GM21390 (cell line): ENCODE results near the gene TFR2.
"Not testable (repeated sequence)": the region's sequence is repeated elsewhere in the genome, so short reads cannot be mapped to it uniquely, and the experiment has no call there.

Experiments used
- ATAC-seq: cut with Tn5 transposase; IDR thresholded peaks from one replicate; pipeline ENCODE4 v1.9.1; 2021; ENCODE audit not compliant: unreplicated experiment

TFR2 gene

GRCh38 chr7:100678291-100678984, 37.1 kb upstream of the TFR2 start:
- ATAC-seq, result no peak

DNA sequence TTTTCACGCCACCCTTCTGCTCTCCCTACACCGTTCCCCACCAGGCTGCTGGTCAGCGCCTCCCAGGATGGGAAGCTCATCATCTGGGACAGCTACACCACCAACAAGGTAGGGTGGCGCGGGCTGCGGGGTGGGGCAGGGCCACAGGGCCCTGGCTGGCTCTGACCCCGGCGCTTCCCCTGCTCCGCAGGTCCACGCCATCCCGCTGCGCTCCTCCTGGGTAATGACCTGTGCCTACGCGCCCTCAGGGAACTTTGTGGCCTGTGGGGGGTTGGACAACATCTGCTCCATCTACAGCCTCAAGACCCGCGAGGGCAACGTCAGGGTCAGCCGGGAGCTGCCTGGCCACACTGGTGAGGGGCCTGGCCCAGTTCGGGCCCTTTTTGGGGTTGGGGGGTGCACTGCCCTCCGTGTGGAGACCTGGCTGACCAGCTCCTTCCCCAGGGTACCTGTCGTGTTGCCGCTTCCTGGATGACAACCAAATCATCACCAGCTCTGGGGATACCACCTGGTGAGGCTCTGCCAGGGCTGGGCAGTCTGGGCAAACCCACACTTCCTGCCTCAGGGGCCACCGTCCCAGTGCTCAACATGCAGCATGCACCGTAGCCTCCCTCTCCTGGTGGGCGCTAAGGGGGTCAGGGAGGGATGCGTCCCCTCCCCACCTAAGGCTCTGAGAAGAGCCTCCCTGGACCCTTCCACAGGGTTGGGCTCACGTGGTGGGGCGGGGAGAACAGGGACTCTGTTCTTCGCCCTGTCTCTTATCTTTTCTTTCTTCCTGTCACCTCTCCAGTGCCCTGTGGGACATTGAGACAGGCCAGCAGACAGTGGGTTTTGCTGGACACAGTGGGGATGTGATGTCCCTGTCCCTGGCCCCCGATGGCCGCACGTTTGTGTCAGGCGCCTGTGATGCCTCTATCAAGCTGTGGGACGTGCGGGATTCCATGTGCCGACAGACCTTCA, 36.2 kb upstream of the TFR2 start:
- ATAC-seq, result no peak

DNA sequence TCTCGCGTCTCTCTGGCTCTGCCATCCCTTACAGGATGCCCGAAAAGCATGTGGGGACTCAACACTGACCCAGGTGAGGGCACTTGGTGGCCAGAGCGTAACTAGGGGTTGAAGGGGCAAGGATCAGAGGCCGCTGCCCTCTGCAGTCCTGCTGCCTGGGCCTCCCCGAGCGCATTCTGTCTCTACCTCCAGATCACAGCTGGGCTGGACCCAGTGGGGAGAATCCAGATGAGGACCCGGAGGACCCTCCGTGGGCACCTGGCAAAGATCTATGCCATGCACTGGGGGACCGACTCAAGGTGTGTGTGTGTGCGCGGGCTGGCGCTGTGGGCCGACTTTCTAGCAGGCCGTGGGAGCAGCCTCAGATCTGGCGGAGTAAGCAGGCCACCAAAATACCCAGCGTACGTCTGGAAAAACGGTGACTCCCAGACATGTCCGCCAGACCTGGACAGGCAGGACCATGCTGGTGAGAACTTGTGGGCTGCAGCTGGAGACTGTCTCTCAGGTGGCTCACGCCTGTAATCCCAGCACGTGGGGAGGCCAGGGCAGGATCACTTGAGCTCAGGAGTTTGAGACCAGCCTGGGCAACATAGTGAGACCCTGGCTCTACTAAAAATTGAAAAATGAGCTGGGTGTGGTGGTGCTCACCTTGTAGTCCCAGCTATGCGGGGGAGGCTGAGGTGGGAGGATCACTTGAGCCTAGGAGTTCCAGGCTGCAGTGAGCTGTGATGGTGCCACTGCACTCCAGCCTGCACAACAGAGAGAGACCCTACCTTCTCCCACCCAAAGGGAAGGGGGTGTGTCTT, 35.4 kb upstream of the TFR2 start:
- ATAC-seq, result no peak

GRCh38 chr7:100675581-100676350, 34.4 kb upstream of the TFR2 start:
- no peak for ATAC-seq

DNA sequence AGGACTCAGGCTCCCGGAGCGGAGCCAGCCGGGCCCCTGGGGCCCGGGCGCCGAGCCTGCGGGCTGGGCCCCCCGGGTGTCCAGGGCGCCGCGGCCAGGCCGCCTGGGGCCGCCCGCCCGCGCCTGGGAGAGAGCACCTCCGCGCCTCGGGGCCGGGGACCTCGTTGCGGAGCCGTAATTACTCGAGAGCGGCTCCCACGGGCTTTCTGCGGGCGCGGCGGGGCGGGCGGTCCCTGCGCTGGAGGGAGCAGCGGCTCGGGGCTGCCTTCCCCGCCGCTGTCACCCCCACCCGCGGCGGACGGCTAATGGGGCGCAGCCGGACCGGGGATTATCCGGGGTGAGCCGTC, 33.7 kb upstream of the TFR2 start:
- ATAC-seq, result no peak

GRCh38 chr7:100674411-100675104, 33.2 kb upstream of the TFR2 start:
- ATAC-seq, result no peak

DNA sequence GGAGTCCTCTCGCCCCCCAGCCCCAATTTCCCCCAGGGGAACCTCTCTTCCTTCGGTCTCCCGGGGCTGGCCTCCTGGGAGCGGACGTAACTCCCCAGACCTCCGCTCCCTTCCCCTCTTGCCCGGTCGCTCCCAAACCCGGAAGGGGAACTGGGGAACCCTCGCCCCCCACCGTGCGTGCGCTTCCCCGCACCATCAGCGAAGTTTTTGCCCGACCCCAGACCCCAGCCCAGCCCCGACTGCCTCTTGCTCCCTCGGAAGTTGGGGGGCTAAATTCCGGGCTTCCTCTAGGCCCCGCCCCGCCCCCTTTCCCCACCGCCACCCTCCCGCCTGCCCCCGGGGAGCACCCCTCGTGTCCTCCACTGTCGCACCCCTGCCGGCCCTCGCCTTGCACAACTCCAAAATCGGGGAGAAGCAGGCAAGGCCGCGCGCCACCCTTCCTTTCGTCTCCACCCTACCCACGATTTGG, 32.6 kb upstream of the TFR2 start:
- ATAC-seq, result no peak

GRCh38 chr7:100673302-100673941, 32.1 kb upstream of the TFR2 start, which contains the start of gene GNB2:
Gene GNB2 (plus strand): TSS chr7:100673740. CDS start chr7:100676266, 2,526 bp downstream.
- peak; percentile 56 for ATAC-seq

- no peak for ATAC-seq
These were observed 30.3 kb upstream of the TFR2 start for GRCh38 chr7:100671353-100672327.

DNA sequence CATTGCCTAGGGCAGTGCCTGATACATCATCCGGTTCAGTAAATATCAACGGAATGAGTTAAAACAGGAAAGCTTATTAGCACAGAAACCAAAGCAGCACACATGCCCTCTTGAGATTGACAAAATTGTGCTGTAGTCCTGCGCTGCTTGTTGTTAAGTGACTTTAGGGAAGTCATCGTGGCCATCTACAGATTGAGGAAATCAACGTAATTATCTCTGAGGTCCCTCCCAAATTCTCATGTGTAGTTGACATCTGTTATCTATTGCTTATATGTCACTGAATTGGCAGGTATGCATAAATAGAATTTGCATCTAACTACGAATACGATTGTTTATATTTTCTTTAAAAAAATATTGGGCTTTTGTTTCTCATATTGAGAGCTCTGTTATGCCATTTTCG, 28.7 kb upstream of the TFR2 start:
- ATAC-seq, result no peak

GRCh38 chr7:100669106-100669505, 27.8 kb upstream of the TFR2 start:
- ATAC-seq, result not testable (repeated sequence)

GRCh38 chr7:100668069-100668449, 26.7 kb upstream of the TFR2 start:
- ATAC-seq, result no peak

DNA sequence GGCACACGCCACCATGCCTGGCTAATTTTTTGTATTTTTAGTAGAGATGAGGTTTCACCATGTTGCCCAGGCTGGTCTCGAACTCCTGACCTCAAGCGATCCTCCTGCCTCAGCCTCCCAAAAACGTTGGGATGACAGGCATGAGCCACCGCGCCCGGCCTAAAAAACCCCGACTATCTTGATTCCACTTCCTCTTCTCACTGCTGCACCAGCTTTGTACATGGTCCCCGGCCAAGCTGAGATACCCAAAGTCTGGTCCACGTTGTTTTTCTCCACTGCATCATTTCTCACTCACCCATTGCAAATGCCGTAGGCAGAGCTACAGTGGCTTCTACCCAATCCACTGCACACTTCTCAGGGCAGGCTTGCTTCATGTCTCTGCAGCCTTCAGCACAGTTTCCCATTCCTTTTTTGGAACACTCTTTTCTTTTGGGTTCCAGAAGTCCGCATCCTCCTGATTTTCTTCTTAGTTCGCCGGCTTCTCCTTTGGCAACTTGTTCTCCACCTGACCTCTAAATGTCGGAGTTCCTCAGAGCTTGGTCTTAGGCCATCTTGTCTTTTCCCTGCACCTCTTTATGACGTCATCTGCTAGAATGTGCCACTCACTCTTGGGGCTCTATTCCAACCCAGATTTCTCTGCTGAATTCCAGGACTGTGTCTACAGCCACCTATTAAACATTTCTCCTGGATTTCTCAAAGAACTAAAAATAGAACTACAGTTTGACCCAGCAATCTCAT, 26.1 kb upstream of the TFR2 start:
- no peak for ATAC-seq

- no peak for ATAC-seq
These were observed 23.9 kb upstream of the TFR2 start for GRCh38 chr7:100665168-100665726.

- ATAC-seq, result not testable (repeated sequence)
These were observed 20.9 kb upstream of the TFR2 start for GRCh38 chr7:100662194-100662776.

- ATAC-seq, result no peak
These were observed 14.7 kb upstream of the TFR2 start, which contains the start of gene ACTL6B for GRCh38 chr7:100655908-100656674. Gene ACTL6B (minus strand): TSS chr7:100656448. CDS start chr7:100656354, 94 bp downstream.
